Endometrial microvascular endothelial cells (primary cell): ENCODE measurements around the gene CDC42EP4. TPM values are rescaled to one million over a fixed set of nuclear protein-coding genes. Genes with fewer than 3 reads are reported as not detected.
"Not testable (repeated sequence)": the region's sequence is repeated elsewhere in the genome, so short reads cannot be mapped to it uniquely, and the experiment has no call there.

Experiments used
- in situ Hi-C: cut with HindIII; loops from 2 replicates; pipeline ENCODE4 v1.10.0; 2017; ENCODE audit warnings: low sequenced_read_pairs, low pct_unique_long_range_greater_than_20kb; ENCODE audit errors: inconsistent ontology term
- total RNA-seq: library from RNA; depleted of rRNA; stranded (reverse); fragments of >200 nt; gene quantifications from one replicate; pipeline ENCODE4 v1.2.3, GENCODE V29; 2015; ENCODE audit errors: inconsistent ontology term

CDC42EP4 gene
- total RNA-seq, 1 donor from 2014 or later = 40.3 TPM

DNA sequence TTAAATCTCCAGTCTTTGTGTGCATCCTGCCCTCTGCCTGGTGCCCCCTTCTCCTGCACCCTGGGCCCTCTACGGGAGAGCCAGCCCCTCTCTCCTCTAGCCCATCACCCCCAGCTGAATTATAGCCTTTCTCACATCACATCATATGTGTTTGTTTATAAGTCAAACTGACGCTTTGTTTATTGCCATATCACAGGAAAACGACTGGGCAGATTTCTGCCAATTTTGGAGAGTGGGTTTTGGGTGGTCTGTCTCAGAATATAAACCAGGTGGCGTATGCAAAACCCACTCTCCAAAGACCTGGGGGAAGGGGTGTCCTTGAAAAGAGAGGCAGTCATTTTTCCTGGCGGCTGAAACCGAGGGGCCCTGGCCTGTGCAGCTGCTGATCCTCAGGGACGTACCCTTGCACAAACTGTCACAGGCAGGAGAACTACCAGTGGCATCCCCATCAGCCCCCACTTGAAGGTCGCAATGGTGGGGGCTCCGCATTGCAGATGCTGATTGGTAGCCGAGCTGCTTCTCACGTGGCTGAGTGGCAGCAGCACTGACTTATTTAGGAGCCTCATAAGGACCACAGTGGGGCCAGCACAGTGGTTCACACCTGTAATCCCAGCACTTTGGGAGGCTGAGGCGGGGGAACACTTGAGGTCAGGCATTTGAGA is 34.8 kb upstream of the CDC42EP4 start:
- in situ Hi-C loops = no loop called here

DNA sequence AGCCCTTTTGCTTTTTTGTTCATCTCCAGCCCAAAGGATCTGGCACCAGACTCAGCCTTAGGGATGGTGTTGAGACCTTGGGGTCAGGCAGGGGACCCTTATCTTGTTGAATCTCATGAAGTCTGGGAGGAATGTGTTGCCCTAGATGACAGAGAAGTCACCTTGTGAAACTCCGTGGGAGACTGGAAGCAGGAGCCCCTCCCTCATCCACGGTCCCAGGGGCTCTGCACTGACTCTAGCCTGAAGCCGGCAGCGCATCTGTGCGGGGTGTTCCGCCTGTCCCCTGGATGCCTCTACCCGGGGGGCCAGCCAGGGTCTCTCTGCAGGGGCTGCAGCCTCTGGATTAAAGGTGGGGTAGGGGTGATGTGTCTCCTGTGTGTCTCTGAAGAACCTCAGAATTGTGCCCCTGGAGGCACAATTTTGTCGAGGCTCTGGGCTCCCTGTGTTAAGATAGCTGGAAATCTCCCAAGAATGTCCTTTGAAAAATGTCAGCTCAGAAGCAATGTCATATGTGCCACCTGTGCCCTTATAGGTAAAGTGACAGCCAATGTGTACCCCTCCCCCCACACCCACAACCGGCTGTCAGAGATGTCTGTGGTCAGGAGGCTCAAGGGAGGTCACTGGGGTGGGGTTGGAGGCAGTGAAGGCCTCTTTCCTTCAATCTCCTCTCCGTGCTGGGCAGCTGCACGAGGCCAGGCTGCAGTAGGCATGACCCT is 32.1 kb upstream of the CDC42EP4 start:
- in situ Hi-C loops = no loop called here

DNA sequence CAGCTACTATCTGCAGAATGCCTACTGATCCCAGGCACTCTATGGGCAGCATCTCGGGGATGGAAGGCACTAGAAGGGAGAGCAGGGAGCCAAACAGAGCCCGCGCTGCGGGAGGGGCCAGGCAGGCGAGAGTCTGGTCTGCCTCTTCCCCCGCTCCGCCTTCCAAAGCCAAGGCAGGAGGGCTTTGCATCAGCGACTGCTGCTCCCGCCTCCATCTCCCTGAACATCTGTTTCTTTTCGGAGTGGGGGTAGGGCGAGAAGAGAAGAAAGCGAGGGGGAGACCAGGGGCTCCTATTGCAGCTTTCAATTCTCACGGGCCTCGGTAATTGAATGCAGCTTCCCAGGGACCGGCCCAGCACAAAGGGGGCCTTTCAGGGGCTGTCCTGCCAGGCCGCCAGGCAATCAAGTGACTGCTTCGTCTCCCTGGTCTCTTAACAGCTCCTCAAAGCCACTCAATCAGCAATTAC is 31.4 kb upstream of the CDC42EP4 start:
- in situ Hi-C loops = no loop called here

DNA sequence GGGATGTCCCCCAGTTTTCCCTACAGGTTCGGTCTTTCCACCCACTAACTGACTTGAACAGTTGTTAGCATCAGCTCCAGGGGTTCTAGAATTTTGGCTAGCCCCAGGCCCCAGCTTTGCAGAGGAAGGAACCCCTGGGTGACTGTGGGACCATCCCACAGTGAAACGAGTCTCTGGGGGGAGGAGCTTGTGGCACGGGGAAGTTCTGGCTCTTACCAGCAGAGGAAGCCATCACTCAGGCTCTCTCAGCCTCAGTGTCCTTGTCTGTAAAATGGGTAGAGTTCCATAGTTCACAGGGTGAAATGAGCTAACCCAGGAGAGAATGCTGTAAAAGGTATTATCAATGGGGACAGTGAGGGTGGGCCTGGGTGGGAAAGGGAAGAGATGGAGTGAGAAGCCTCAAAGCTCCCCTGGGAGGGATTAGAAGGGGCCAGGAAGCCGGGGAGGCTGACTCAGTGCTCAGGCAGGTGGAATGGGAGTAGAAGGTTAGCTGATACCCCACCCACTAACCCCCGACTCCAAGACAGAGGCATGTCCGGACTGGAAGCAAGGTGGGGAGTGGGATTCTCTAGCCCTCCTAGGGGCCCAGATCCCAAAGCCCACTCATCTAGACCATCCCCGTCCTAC is 30.9 kb upstream of the CDC42EP4 start:
- in situ Hi-C loops = no loop called here

DNA sequence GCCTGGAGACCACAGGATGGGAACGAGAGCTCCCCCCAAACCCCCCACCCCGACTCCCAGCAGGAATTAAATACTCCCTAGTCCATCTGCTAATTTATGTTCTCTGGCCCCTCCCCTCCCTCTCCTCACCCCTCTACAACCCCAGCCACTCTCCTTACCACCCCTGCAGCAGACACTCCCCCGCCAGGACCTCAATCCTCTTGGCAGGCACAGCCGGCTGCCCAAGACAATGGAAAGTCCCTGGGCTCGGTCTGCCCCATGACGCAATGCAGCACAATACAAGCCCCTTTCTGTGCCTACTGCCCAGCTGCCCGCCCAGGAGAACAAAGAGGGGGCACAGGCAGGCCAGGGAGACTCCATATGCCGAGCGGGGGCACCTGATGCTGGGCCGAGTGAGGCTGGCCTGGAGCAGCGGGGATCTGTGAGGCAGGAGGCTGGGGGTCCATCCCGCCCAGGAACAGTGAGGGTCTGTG is 30.3 kb upstream of the CDC42EP4 start:
- in situ Hi-C loops = no loop called here

DNA sequence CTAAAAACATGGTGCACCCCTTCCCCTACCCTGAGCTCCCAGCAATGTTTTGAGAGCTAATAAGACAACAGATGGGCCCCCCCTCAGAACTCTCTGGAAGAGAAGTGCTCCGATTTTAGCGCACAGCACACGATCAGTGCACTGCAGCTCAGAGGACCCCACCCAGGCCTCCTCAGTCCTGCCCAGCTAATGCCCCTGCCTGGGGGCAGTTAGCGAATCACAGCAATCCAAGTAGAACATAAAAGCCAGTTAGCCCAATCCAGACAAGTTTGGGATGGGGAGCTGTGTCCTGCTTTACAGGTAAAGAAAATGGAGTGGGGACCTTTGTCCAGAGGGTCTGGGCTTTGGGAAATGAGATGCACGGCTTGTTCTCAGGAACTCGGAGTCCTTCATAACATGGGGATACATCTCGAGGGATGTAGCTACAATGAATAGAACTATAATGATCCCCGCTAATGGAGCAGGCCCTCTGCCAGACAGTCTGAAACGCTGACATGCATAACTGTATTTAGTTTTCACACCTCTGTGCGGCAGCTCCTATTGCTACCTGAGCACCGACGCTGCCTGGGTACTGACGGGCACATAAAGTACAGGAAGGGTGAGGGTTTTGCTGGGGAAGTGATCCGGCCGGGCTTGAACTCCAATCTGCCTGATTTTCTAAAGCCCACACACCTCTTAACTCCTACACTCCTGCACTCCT is 29.7 kb upstream of the CDC42EP4 start:
- in situ Hi-C loops = no loop called here

DNA sequence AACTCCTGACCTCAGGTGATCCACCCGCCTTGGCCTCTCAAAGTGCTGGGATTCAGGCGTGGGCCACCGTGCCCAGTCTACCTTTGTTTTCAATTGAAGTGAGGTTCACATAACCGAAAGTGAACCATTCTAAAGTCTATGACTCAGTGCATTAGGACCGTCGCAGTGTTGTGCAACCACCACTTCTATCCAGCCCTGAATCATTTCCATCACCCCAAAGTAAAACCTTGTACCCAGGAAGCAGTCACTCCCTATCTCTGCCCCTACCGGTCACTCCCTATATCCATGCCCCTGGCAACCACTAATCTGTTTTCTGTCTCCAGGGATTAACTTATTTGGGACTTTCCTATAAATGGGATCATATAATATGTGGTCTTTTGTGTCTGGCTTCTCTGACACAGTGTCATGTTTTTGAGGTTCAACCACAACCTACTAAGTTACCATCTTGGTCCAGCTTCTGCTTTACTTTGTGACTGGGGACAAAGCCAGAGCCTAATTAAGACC is 28.3 kb upstream of the CDC42EP4 start:
- in situ Hi-C loops = no loop called here

DNA sequence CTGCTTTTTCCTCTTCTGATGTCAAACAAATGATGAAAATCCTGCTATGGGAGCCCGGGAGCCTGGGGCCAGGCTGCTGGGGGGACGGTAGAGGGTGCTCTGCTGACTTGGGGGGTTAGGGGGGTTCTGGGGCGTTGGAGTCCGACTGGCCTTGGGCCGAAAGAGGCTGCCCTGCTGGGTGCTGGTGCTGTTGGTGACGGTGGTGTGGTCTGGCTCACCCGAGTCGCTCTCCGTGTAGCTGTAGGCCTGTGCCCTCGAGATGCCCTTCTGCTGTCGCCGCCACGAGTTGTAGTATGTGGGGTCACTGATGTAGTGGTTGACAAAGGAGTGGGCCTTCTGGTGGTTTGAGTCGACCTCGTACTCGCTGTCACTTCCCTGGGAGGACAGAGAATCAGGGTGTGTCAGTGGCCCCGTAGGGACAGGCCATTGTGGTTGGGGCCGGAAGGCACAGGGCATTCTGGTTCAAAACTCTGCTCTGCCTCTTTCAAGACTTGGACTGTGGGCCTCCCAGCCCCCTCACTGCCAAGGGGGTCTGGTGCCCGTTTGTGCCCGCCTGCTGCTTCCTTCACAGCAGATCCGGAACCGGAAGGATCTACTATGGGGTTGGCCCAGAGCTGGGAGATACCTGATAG is 26.9 kb upstream of the CDC42EP4 start:
- in situ Hi-C loops = no loop called here

DNA sequence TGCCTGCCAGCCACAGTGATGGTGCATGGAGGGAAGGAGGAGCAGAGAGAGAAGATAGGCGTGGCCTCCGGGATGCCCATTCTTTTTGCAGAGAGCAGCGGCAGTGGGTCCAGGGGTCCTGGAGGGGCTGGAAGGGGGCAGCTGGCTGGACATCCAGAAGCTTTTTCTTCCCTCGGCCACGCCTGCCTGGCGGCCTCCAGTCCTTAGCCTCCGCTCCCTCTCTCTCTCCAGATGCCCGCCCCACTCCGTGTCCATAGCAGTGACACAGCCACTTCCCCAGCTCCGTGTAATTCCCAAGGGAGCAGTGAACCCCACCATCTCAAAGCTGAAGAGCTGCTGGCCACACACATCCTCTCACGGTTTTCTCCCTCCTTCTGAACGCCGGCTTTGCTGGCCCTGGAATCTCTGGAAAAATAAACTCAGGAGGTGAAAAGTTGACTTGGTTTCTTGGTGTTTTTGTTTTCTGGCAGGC is 26.3 kb upstream of the CDC42EP4 start:
- in situ Hi-C loops = no loop called here

DNA sequence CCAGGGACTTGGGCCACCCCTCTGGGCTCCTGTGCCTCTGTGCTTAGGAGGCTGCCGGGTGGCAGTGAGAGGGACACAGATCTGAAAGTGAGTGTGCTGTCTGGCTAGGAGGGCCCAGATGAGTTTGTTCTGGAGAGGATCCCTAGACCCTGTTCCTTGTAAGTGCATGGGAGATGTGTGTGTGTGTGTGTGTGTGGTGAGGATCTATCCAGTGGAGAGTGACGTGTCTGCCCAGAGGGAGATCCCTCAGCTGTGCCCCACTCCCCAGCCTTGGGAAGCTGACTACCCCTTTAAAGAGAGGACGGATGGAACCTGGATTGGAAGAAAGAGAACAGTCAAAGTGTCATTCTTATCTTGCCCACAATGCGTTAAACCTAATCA is 25.5 kb upstream of the CDC42EP4 start:
- in situ Hi-C loops = no loop called here

DNA sequence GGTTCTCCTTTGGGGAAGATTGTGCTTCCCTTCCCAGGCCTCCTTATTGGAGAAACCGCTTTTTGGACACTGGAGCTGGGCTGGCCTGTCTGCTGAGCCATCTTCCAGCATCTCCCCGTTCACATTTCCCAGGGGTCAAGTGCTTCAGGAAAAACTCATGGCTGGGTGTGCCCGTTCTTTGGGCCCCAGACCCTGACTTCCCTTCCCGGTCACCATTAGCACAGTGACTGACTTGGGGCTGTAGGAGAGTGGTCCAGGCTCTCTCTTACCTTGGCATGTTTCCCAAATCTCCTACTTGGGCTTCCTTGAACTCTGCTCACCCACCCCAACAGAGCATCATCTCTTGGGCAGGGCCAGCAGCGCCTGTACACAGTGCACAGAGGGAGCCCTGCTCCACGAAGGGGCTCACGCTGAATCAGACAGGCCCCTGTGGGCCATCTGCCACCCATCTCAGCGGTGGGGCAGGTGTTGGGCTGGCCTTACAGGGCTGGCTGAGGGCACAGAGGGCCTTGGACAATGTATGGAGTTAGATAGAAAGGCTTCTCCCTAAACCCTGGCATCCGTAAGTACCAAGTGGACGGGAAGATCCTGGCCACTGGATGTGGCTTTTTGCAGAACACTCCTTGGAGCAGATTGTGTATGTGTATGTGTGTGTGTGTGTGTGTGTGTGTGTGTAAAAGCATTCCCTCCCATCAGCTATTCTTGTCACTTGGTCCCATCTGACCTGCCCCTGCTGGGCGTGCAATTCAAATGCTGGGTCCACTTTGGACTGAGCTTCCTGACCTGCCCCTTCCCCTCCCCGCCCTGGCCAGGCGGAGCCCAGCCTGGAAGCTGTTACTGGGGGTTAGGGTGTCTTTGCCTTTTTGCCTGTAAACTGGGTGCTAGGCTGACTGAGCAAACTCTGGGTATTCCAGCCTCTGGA is 24.9 kb upstream of the CDC42EP4 start:
- in situ Hi-C loops = no loop called here

DNA sequence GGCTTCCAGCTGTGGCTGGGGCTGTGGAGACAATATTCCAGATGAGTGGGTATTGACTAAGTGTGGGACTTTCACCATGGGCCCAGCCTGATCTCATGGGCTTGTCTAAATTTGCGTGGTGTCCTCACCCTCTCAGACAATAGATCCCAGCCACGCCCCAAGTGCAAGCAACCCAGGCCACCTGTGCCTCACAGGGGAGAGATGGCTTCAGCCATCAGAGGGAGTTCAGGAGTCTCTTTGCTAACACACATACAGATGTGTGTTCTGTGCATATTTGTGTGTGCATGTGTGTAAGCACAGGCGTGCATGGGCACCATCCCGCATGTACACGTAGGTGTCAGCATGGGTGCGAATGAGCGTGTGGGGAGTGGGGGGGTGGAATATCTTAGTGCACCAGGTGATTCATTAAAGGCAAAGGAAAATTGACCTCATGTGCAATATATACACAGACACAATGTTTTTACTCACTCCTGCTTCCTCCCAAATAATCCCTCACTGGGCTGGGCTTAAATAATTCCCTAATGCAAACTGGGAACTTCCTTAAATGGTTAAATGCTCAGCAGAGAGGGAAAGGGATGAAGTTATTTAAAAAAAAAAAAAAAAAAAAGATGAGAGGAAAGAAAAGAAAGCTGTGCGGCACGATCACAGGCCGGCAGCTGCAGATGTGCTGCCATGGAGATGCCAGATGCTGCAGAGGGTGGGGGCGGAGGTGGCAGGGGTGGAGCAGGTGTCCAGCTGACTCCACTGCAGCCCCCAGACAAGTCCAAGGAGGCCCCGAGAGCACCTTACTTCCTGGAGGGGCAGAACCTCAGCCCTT is 24.0 kb upstream of the CDC42EP4 start:
- in situ Hi-C loops = no loop called here

DNA sequence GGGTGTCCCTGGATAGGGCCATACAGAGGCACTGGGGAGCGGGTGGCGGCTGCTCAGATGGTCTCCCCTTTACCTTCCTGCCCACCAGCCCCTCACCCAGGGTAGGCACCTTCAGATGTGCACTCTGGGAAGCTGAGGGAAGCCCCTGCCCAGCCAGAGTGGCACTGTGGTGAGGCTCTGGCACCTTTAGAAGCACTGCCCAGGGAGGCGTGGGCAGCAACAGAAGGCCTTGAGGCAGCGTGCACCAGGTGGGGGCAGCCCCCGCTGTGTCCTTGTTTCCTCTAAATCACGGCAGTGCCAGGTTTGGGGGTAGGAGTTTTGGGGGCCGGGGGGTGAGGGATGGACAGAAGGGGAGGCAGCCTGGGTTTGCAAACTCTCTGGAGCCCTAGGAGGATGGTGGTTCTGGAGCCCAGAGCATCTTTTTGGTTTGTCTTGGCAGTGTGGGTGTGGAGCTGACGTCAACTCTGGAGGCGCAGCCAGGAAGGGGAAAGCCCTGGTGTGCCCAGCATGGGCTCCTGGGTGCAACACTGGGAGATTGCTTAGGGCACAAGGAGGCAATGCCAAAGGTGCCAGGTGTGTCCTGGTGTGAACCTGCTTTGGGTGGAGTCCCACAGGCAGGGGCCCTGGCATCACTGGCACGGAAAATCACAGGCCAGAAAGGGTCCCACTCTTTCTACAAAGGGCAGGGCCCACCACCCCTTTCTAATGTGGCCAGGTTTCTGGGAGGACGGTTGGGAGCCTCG is 23.1 kb upstream of the CDC42EP4 start:
- in situ Hi-C loops = no loop called here

DNA sequence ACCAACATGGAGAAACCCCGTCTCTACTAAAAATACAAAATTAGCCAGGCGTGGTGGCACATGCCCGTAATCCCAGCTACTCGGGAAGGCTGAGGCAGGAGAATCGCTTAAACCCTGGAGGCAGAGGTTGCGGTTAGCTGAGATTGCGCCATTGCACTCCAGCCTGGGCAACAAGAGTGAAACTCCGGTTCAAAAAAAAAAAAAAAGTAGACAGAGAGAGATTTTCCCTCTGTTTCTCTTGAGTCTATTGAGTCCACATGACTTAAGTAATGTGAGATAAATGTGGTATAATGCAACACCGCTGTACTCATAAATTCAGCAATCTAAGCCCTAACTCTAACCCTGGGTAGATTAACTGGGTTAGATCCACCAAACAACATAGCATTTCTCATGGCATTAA is 21.6 kb upstream of the CDC42EP4 start:
- in situ Hi-C loops = not testable (repeated sequence)

DNA sequence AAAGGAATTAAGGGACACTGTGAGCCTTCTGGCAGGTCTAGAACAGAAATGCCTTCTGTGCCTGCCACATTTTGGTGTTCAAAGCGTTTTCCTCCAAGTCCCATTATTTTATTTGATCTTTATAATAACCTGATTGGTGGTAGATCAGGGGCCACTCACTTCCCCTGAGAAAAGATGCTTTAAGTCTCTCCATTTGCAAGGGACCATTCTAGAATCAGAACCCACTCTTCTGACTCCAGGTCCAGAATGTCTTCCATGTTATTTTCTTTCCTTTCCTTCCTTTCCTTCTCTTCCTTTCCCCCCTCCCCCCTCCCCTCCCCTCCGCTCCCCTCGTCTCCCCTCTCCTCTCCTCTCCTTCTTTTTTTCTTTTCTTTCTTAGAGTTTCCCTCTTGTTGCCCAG is 19.3 kb upstream of the CDC42EP4 start:
- in situ Hi-C loops = no loop called here

DNA sequence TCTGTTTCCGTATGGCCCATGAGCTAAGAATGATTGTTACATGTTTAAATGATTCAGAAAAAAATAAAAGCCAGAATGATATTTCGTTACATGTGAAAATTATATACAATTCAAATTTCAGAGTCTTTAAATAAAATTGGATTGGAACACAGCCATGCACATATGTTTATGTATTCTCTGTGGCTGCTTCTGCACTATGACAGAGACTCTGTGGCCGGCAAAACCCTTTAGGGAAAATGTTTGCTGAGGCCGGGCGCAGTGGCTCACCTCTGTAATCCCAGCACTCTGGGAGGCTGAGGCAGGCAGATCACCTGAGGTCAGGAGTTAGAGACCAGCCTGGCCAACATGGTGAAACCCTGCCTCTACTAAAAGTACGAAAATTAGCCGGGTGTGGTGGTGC is 15.9 kb upstream of the CDC42EP4 start:
- in situ Hi-C loops = no loop called here

DNA sequence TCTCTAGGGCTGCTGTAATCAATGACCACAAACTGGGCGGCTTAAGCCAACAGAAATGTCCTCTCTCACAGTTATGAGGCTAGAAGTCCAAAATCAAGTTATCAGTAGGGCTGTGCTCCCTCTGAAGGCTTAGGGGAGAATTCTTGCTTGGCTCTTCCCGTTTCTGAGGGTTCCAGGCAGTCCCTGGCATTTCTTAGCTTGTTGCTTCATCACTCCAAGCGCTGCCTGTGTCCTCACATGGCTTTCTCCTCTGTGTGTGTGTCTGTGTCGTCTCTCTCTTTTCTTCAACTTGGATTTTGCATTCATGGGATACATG is 13.7 kb upstream of the CDC42EP4 start:
- in situ Hi-C loops = no loop called here
